Fibroblast of the conjunctiva (primary cell): ENCODE measurements around the gene SAP30BP.

Experiments
- DNase-seq: peaks from one replicate; pipeline ENCODE4 v3.0.0-alpha.2; 2010; ENCODE audit warnings: low read depth

The SAP30BP gene

GRCh38 chr17:75689441-75689873 lies 22.3 kb downstream of the SAP30BP start:
- no peak for DNase-seq

GRCh38 chr17:75691371-75691791 lies 24.2 kb downstream of the SAP30BP start:
- DNase-seq, result no peak

GRCh38 chr17:75691801-75692626 lies 24.9 kb downstream of the SAP30BP start:
- no peak for DNase-seq

GRCh38 chr17:75692976-75693375 lies 25.8 kb downstream of the SAP30BP start:
- no peak for DNase-seq

- DNase-seq, result no peak
Observed at GRCh38 chr17:75693500-75694481, 26.7 kb downstream of the SAP30BP start.

- no peak for DNase-seq
Observed at GRCh38 chr17:75694536-75694935, 27.4 kb downstream of the SAP30BP start.

- DNase-seq, result no peak
Observed at GRCh38 chr17:75695141-75695829, 28.1 kb downstream of the SAP30BP start.

GRCh38 chr17:75695830-75696271 lies 28.7 kb downstream of the SAP30BP start:
- no peak for DNase-seq

- no peak for DNase-seq
Observed at GRCh38 chr17:75697651-75698291, 30.6 kb downstream of the SAP30BP start.

GRCh38 chr17:75698659-75699058 lies 31.5 kb downstream of the SAP30BP start:
- no peak for DNase-seq

- no peak for DNase-seq
Observed at GRCh38 chr17:75701288-75701687, 34.1 kb downstream of the SAP30BP start.

- DNase-seq, result no peak
Observed at GRCh38 chr17:75703191-75703590, 36.1 kb downstream of the SAP30BP start.

GRCh38 chr17:75703591-75703990 lies 36.5 kb downstream of the SAP30BP start:
- no peak for DNase-seq

- no peak for DNase-seq
Observed at GRCh38 chr17:75704963-75705875, 38.1 kb downstream of the SAP30BP start.

GRCh38 chr17:75706042-75706728 lies 39.0 kb downstream of the SAP30BP start:
- no peak for DNase-seq

GRCh38 chr17:75707079-75707571 lies 40.0 kb downstream of the SAP30BP start:
- no peak for DNase-seq

- no peak for DNase-seq
Observed at GRCh38 chr17:75712446-75712845, 45.3 kb downstream of the SAP30BP start.

- no peak for DNase-seq
Observed at GRCh38 chr17:75719732-75720131, 52.6 kb downstream of the SAP30BP start.

GRCh38 chr17:75720656-75721462 lies 53.7 kb downstream of the SAP30BP start, which contains the start of gene ITGB4:
Gene ITGB4 (plus strand): TSS chr17:75721459. CDS start chr17:75724704, 3,245 bp downstream.
- DNase-seq, result no peak
